Keratinocyte (primary cell): ENCODE data around the gene FBN1. TPM values are rescaled to one million over a fixed set of nuclear protein-coding genes. Genes with fewer than 3 reads are reported as not detected.
A peak's percentile ranks its signal among the peaks of the same experiment; 100 is the strongest.

Experiments
- DNase-seq: peaks from one replicate; pipeline ENCODE4 v3.0.0-alpha.2; 2011; ENCODE audit warnings: low read depth, missing footprints, low spot score
- FAIRE-seq: peaks from 2 replicates; lab custom pipeline; 2011; peaks lifted over from hg19 to GRCh38; lab: Jason Lieb, UNC
- H2AFZ ChIP-seq: 2 replicates; pipeline ENCODE4 v1.6.0; 2012; ENCODE audit warnings: low read length, control low read depth, inconsistent platforms; ENCODE audit not compliant: control insufficient read depth
- H3K27ac ChIP-seq: 2 replicates; pipeline ENCODE4 v1.5.1; 2011; ENCODE audit warnings: low read length; ENCODE audit not compliant: control insufficient read depth, insufficient read depth
- H3K27me3 ChIP-seq: 3 replicates; pipeline ENCODE4 v1.6.0; 2011; ENCODE audit warnings: low read length; ENCODE audit not compliant: control insufficient read depth, insufficient read depth; ENCODE audit errors: extremely low read depth
- H3K36me3 ChIP-seq, 2 experiments: 2 replicates in 1 of 2; 3 replicates in 1 of 2; pipeline ENCODE4 v1.5.1; 2011; ENCODE audit warnings: low read length in 2 of 2, mild to moderate bottlenecking in 1 of 2; ENCODE audit not compliant: control insufficient read depth in 2 of 2, insufficient read depth in 2 of 2; ENCODE audit errors: extremely low read depth in 1 of 2
- H3K4me1 ChIP-seq: 3 replicates; pipeline ENCODE4 v1.5.1; 2011; ENCODE audit warnings: low read length; ENCODE audit not compliant: control insufficient read depth, insufficient read depth; ENCODE audit errors: extremely low read depth
- H3K4me2 ChIP-seq: 3 replicates; pipeline ENCODE4 v1.6.0; 2011; ENCODE audit warnings: low read depth, low read length; ENCODE audit not compliant: control insufficient read depth, insufficient read depth; ENCODE audit errors: extremely low read depth
- H3K4me3 ChIP-seq, 3 experiments: fragments of 200-600 bp in 1 of 3; sonication (generic) in 1 of 3; 2 replicates in 2 of 3; 3 replicates in 1 of 3; pipeline ENCODE4 v1.5.1; 2011 to 2016; ENCODE audit warnings: low read length in 3 of 3, mild to moderate bottlenecking in 3 of 3, control low read depth in 2 of 3, inconsistent platforms in 1 of 3, low read depth in 1 of 3, mixed read lengths in 1 of 3, mixed run types in 1 of 3, moderate library complexity in 1 of 3; ENCODE audit not compliant: control insufficient read depth in 2 of 3, insufficient read depth in 2 of 3; ENCODE audit errors: extremely low read depth in 1 of 3
- H3K79me2 ChIP-seq: 2 replicates; pipeline ENCODE4 v1.6.0; 2012; ENCODE audit warnings: low read length; ENCODE audit not compliant: control insufficient read depth, insufficient read depth
- H3K9ac ChIP-seq: 3 replicates; pipeline ENCODE4 v1.6.0; 2011; ENCODE audit warnings: low read length; ENCODE audit not compliant: control insufficient read depth, insufficient read depth; ENCODE audit errors: extremely low read depth
- H3K9me1 ChIP-seq: 3 replicates; pipeline ENCODE4 v1.6.0; 2011; ENCODE audit warnings: low read length; ENCODE audit not compliant: control insufficient read depth, insufficient read depth; ENCODE audit errors: extremely low read depth
- H3K9me3 ChIP-seq: 2 replicates; pipeline ENCODE4 v1.5.1; 2012; ENCODE audit warnings: low read depth, low read length; ENCODE audit not compliant: control insufficient read depth
- H4K20me1 ChIP-seq: 3 replicates; pipeline ENCODE4 v1.6.0; 2011; ENCODE audit warnings: low read length; ENCODE audit not compliant: control insufficient read depth, insufficient read depth; ENCODE audit errors: extremely low read depth
- EZH2 ChIP-seq: IDR thresholded peaks from one replicate; pipeline ENCODE4 v1.6.1; 2012; ENCODE audit warnings: inconsistent platforms, mild to moderate bottlenecking, low read length, moderate library complexity
- dilution Hi-C: fragments of 300-500 bp; cut with MboI; formaldehyde crosslinking; loops from one replicate; pipeline ENCODE4 v1.7.0; 2020; ENCODE audit warnings: low sequenced_read_pairs; ENCODE audit not compliant: extremely low pct_ligation_motif_present
- polyA plus RNA-seq, 5 experiments: library from polyadenylated mRNA; depleted of rRNA in 3 of 5; stranded (reverse) in 3 of 5; stranded (forward) in 1 of 5; unstranded in 1 of 5; fragments of >200 nt; gene quantifications; 1 replicate in 1 of 5; 2 replicates in 3 of 5; 3 replicates in 1 of 5; pipeline versions ENCODE4 v1.2.1 to v1.2.3, GENCODE V29; 2011 to 2012; ENCODE audit warnings: missing spikeins in 2 of 5, low read depth in 1 of 5, low replicate concordance in 1 of 5
- TF ChIP-seq, protein P1 (sequence below), 3 experiments: IDR thresholded peaks in 1 of 3; conservative IDR thresholded peaks in 1 of 3; optimal IDR thresholded peaks in 1 of 3; 2 replicates in 2 of 3; 3 replicates in 1 of 3; pipeline versions ENCODE3 to v1.5.1; 2011; ENCODE audit warnings: low read length in 3 of 3, mild to moderate bottlenecking in 3 of 3, moderate library complexity in 2 of 3, control low read depth in 1 of 3, inconsistent platforms in 1 of 3; ENCODE audit not compliant: insufficient read depth in 2 of 3; ENCODE audit errors: extremely low read depth in 1 of 3

FBN1 gene
- polyA plus RNA-seq, 1 donor (not counting 4 experiments of a cell fraction or from before 2014, with no cell fraction given), result 3.5 TPM

DNA sequence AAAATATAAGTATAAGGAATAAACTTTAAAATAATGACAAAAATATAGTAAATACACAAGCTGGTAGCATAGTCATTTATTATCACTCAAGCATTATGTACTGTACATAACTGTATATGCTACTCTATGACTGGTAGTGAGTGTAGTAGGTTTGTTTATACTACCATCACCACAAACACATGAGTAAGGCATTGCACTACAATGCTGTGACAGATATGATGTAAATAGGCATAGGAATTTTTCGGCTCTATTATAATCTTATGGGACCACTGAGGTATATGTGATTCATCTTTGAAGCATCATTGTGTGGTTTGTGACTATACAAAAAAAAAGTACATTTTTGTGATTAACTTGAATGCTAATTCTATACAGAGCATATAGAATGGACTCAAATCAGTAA is 35.3 kb upstream of the FBN1 start:
- Histone ChIP-seq H3K36me3 (no peaks in the 10 kb centered on the region), H3K9me1 (no peaks in the 10 kb centered on the region), H3K79me2 (no peaks in the 10 kb centered on the region), H3K9ac (peak overlapping the region; percentile 63), H3K4me1 (peaks cover 32% of the 10 kb centered on the region), H3K27me3 (no peaks in the 10 kb centered on the region), H4K20me1 (no peaks in the 10 kb centered on the region), H3K4me3 (no peak overlapping the region), H3K4me2 (peak overlapping the region; percentile 63), H3K9me3 (no peaks in the 10 kb centered on the region), H2AFZ (no peak overlapping the region), H3K27ac (peak overlapping the region; percentile 91)
- peak; percentile 79 for DNase-seq
- dilution Hi-C loops, result no loop called here
- TF ChIP-seq EZH2, result no peak
- TF ChIP-seq, protein P1, sequence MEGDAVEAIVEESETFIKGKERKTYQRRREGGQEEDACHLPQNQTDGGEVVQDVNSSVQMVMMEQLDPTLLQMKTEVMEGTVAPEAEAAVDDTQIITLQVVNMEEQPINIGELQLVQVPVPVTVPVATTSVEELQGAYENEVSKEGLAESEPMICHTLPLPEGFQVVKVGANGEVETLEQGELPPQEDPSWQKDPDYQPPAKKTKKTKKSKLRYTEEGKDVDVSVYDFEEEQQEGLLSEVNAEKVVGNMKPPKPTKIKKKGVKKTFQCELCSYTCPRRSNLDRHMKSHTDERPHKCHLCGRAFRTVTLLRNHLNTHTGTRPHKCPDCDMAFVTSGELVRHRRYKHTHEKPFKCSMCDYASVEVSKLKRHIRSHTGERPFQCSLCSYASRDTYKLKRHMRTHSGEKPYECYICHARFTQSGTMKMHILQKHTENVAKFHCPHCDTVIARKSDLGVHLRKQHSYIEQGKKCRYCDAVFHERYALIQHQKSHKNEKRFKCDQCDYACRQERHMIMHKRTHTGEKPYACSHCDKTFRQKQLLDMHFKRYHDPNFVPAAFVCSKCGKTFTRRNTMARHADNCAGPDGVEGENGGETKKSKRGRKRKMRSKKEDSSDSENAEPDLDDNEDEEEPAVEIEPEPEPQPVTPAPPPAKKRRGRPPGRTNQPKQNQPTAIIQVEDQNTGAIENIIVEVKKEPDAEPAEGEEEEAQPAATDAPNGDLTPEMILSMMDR (optimal IDR thresholded peaks at IDR 0.05 in 1 of 3, IDR thresholded peaks at IDR 0.05 in 1 of 3, conservative IDR thresholded peaks at IDR 0.05 in 1 of 3; ENCODE audit: extremely low read depth in 1 of 3, insufficient read depth in 2 of 3, low read length in 3 of 3), result no peak
- peak; percentile 17 for FAIRE-seq

DNA sequence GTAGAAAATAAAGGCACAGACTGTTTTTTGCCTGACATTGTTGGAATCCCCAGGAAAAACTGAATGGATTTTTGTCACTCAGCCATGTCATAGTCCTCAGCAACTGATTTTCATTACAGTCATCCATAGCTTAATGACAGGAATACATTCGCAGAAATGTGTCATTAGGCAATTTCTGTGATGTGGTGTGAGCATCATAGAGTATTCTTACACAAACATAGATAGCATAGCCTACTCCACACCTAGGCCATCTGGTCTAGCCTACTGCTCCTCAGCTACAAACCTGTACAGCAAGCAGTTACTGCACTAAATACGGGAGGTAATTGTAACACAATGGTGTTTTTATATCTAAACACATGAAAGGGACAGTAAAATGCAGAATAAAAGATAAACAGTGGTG is 34.4 kb upstream of the FBN1 start:
- Histone ChIP-seq H3K4me2 (no peak overlapping the region), H3K9ac (no peak overlapping the region), H3K9me1 (no peaks in the 10 kb centered on the region), H3K36me3 (no peaks in the 10 kb centered on the region), H3K9me3 (no peaks in the 10 kb centered on the region), H3K27me3 (no peaks in the 10 kb centered on the region), H3K79me2 (no peaks in the 10 kb centered on the region), H2AFZ (no peak overlapping the region), H4K20me1 (no peaks in the 10 kb centered on the region), H3K4me3 (no peak overlapping the region), H3K4me1 (peaks cover 32% of the 10 kb centered on the region), H3K27ac (peak overlapping the region; percentile 72)
- FAIRE-seq (no peak), DNase-seq (no peak)
- no peak for TF ChIP-seq EZH2
- TF ChIP-seq, protein P1 (optimal IDR thresholded peaks at IDR 0.05 in 1 of 3, IDR thresholded peaks at IDR 0.05 in 1 of 3, conservative IDR thresholded peaks at IDR 0.05 in 1 of 3; ENCODE audit: extremely low read depth in 1 of 3, insufficient read depth in 2 of 3, low read length in 3 of 3), result no peak
- dilution Hi-C loops, result no loop called here
